Neural crest cell (in vitro differentiated cells): ENCODE results near the gene WNT4. TPM values are rescaled to one million over a fixed set of nuclear protein-coding genes. Genes with fewer than 3 reads are reported as not detected.

Experiments used
- DNase-seq: peaks from one replicate; pipeline ENCODE4 v3.0.0; 2021; ENCODE audit warnings: low read depth, mixed read lengths, low spot score
- H3K27ac Mint-ChIP-seq: one replicate; pipeline ENCODE4 v1.8.0; 2021; ENCODE audit warnings: mild to moderate bottlenecking, mixed read lengths; ENCODE audit not compliant: unreplicated experiment
- H3K27me3 Mint-ChIP-seq: 2 replicates; pipeline ENCODE4 v1.8.0; 2021; ENCODE audit warnings: low read depth, mild to moderate bottlenecking, mixed read lengths
- H3K36me3 Mint-ChIP-seq: 2 replicates; pipeline ENCODE4 v1.8.0; 2021; ENCODE audit warnings: low read depth, mild to moderate bottlenecking, mixed read lengths
- H3K4me1 Mint-ChIP-seq: 2 replicates; pipeline ENCODE4 v1.8.0; 2021; ENCODE audit warnings: mixed read lengths
- H3K4me3 Mint-ChIP-seq: one replicate; pipeline ENCODE4 v1.8.0; 2021; ENCODE audit warnings: mild to moderate bottlenecking, mixed read lengths
- H3K9me3 Mint-ChIP-seq: 2 replicates; pipeline ENCODE4 v1.8.0; 2021; ENCODE audit warnings: mixed read lengths
- CTCF ChIP-seq: fragments of 200-600 bp; sonication (generic); conservative IDR thresholded peaks from 2 replicates; pipeline ENCODE4 v1.5.0; 2021; ENCODE audit warnings: antibody characterized with exemption, mild to moderate bottlenecking
- total RNA-seq: library from RNA; stranded (reverse); gene quantifications from 2 replicates; pipeline ENCODE4 v1.2.1, GENCODE V29; 2021

WNT4 gene
- total RNA-seq, 1 donor from 2014 or later, result 0.16 TPM

DNA sequence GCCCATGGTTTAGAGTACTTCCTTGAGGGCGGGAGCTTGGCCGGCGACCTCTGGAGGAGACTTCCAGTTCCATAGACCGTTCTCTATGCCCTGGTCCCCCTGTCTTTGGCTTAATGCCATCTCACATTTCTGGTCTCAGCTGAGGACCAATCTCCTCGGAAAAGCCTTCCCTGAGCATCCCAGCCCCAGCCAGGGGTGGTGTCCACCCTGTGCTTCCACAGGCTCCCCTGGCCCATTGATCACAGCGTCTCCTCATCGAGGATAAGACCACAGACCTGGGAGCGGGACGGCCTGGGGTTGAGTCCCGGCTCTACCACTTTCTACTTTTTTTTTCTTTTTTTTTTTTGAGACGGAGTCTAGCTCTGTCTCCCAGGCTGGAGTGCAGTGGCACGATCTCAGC lies 14.5 kb downstream of the WNT4 start:
- H3K27me3 Mint-ChIP-seq, result peaks cover 5% of the 10 kb centered on the region
- no peak overlapping the region for H3K27ac Mint-ChIP-seq
- TF ChIP-seq CTCF, result no peak
- no peak for DNase-seq
- no peak overlapping the region for H3K4me3 Mint-ChIP-seq
- no peaks in the 10 kb centered on the region for H3K9me3 Mint-ChIP-seq
- H3K36me3 Mint-ChIP-seq, result no peaks in the 10 kb centered on the region
- H3K4me1 Mint-ChIP-seq, result no peaks in the 10 kb centered on the region

GRCh38 chr1:22127731-22128130 lies 15.2 kb downstream of the WNT4 start:
- H3K27ac Mint-ChIP-seq, result no peak overlapping the region
- peaks cover 6% of the 10 kb centered on the region for H3K4me1 Mint-ChIP-seq
- no peak overlapping the region for H3K4me3 Mint-ChIP-seq
- no peaks in the 10 kb centered on the region for H3K9me3 Mint-ChIP-seq
- H3K36me3 Mint-ChIP-seq, result no peaks in the 10 kb centered on the region
- H3K27me3 Mint-ChIP-seq, result no peaks in the 10 kb centered on the region
- no peak for DNase-seq
- TF ChIP-seq CTCF, result no peak

DNA sequence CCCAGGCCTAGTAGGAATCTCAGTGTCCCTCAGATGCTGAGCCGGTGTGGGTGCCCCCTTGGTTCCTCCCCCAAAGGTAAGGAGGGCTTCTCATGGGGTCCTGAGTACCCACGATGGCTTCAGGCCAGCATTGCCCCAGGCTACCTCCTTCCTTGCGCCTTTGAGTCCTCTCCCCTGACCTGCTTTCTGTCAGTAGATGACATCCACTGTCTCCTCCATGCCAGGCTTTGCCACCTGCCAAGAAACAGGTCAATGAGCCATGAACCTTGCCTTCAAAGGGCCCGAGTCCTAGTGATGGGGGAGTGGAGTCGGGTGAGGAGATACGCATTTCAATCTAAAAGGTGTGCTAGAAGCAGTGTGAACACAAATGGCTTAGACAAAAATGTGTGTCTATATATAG lies 15.6 kb downstream of the WNT4 start:
- no peaks in the 10 kb centered on the region for H3K9me3 Mint-ChIP-seq

GRCh38 chr1:22126531-22126930 lies 16.4 kb downstream of the WNT4 start:
- H3K4me3 Mint-ChIP-seq, result no peak overlapping the region
- no peaks in the 10 kb centered on the region for H3K36me3 Mint-ChIP-seq
- DNase-seq, result no peak
- peaks cover 18% of the 10 kb centered on the region for H3K4me1 Mint-ChIP-seq
- no peaks in the 10 kb centered on the region for H3K9me3 Mint-ChIP-seq
- TF ChIP-seq CTCF, result no peak
- H3K27me3 Mint-ChIP-seq, result no peaks in the 10 kb centered on the region
- H3K27ac Mint-ChIP-seq, result no peak overlapping the region

More for the DNA sequence above, 15.6 kb downstream of the WNT4 start:
- H3K4me3 Mint-ChIP-seq, result no peak overlapping the region
- H3K36me3 Mint-ChIP-seq, result no peaks in the 10 kb centered on the region
- no peaks in the 10 kb centered on the region for H3K27me3 Mint-ChIP-seq
- H3K27ac Mint-ChIP-seq, result no peak overlapping the region
- no peak for DNase-seq
- H3K4me1 Mint-ChIP-seq, result peaks cover 11% of the 10 kb centered on the region
- TF ChIP-seq CTCF, result no peak

DNA sequence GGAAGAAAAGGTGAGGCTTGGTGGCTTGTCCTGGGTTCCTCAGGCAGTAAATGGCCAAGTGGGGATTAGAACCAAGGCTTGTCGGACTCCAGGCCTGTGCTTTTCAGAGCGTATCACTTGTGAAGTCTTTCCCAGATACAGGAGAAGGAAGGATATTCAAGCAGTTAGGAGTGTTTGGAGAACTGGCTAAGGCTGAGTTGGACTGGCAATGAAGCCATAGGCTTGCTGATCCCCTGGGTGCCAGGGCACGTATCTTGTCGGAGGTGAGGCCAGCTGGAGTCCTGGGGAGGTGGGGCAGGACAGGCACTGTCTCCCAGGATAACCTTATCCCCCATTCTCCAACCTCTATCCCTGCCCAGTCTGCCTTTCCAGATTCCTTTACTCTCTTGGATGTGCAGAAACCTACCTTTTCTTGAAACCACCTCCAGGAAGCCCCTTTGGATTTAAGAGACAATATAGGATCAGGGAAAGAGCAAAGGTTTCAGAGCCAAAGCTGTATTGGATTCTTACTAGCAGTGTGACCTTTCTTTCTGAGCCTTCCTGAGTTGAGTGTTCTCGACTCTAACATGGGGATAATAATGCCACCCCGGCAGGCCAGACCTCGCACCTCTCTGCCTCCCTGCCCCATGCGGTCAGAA lies 18.2 kb downstream of the WNT4 start:
- Mint-ChIP-seq H3K27me3 (no peaks in the 10 kb centered on the region), H3K36me3 (no peaks in the 10 kb centered on the region), H3K27ac (no peak overlapping the region), H3K4me1 (peaks cover 27% of the 10 kb centered on the region), H3K4me3 (peak overlapping the region; percentile 7), H3K9me3 (no peaks in the 10 kb centered on the region)
- no peak for DNase-seq
- no peak for TF ChIP-seq CTCF
